ENCODE results near the gene PCBP3. TPM values are rescaled to one million over a fixed set of nuclear protein-coding genes. Genes with fewer than 3 reads are reported as not detected.

The PCBP3 gene
- total and polyA plus RNA-seq, 10 of the 15 experiments (the other 5 are each of a cell fraction or from before 2014, with no cell fraction given) = 0.09 to 1.3 (median 0.46) TPM; not detected in 3

DNA sequence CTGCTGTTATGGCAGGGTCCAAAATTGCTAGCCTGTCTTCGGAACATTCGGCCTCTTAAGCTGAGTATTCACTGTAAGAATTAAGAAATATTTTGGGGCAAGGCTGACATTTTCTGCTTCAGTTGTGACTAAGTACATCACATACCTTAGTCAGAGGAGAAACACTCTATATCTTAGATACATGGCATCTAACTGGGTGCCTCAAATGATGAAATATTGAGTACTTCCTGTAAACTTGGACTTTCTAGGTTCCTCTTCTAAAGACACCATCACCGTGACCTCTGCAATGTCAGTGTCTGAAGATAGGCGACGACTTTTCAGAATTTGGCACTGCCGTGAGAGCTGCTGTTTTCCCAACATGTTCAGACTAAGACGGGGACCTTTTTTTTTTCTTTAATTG lies 65.6 kb downstream of the PCBP3 start:
- no peaks in the 10 kb centered on the region; the same call in 1 of the 3 replicates for H3K9me3 ChIP-seq (replicated peaks; ENCODE audit: control insufficient read depth, insufficient read depth, low read length)
- TF ChIP-seq, protein P1, sequence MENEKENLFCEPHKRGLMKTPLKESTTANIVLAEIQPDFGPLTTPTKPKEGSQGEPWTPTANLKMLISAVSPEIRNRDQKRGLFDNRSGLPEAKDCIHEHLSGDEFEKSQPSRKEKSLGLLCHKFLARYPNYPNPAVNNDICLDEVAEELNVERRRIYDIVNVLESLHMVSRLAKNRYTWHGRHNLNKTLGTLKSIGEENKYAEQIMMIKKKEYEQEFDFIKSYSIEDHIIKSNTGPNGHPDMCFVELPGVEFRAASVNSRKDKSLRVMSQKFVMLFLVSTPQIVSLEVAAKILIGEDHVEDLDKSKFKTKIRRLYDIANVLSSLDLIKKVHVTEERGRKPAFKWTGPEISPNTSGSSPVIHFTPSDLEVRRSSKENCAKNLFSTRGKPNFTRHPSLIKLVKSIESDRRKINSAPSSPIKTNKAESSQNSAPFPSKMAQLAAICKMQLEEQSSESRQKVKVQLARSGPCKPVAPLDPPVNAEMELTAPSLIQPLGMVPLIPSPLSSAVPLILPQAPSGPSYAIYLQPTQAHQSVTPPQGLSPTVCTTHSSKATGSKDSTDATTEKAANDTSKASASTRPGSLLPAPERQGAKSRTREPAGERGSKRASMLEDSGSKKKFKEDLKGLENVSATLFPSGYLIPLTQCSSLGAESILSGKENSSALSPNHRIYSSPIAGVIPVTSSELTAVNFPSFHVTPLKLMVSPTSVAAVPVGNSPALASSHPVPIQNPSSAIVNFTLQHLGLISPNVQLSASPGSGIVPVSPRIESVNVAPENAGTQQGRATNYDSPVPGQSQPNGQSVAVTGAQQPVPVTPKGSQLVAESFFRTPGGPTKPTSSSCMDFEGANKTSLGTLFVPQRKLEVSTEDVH (IDR thresholded peaks at IDR 0.05; ENCODE audit: low read depth, partially characterized antibody) = no peak
- TF ChIP-seq HDGF (IDR thresholded peaks at IDR 0.05) (no peak), STAT3 (IDR thresholded peaks at IDR 0.05; ENCODE audit: low read depth, low read length) (no peak), PAX5 (IDR thresholded peaks at IDR 0.05; ENCODE audit: borderline replicate concordance, low read depth, low read length) (no peak), RFX5 (IDR thresholded peaks at IDR 0.05; ENCODE audit: low read depth, low read length) (no peak), GABPA (IDR thresholded peaks at IDR 0.05; ENCODE audit: low read depth) (no peak), NFYB (IDR thresholded peaks at IDR 0.05; ENCODE audit: insufficient read depth, low read depth, low read length) (no peak), NBN (IDR thresholded peaks at IDR 0.05) (no peak)
- TF ChIP-seq, protein P2, sequence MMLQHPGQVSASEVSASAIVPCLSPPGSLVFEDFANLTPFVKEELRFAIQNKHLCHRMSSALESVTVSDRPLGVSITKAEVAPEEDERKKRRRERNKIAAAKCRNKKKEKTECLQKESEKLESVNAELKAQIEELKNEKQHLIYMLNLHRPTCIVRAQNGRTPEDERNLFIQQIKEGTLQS (IDR thresholded peaks at IDR 0.05; ENCODE audit: borderline replicate concordance, extremely low read depth, low read depth, low read length) = no peak
- no peaks in the 10 kb centered on the region for H3K4me1 ChIP-seq (ENCODE audit: control insufficient read depth, insufficient read depth, low read length)
- H3K4me3 ChIP-seq = no peak overlapping the region
- no peaks in the 10 kb centered on the region for H4K20me1 ChIP-seq (ENCODE audit: control insufficient read depth, insufficient read depth)
- FAIRE-seq (no peak), ATAC-seq (no peak), DNase-seq (ENCODE audit: low read depth, low spot score) (no peak)
- H2AFZ ChIP-seq (ENCODE audit: control insufficient read depth, low read depth, low read length) = no peak overlapping the region
- no TSS peak for BruUV-seq (replicated peaks)
- intact Hi-C loops (cut with micrococcal nuclease; ENCODE audit: unreplicated experiment) = no loop called here
- 72% methylated on average over 7 of the region's 7 CpGs for WGBS (ENCODE audit: insufficient coverage, insufficient replicate concordance, low lambda C conversion rate, missing lambda C conversion rate)
- in situ Hi-C loops (cut with MboI) = no loop called here
- POLR2A ChIA-PET = no interaction called here
- no peaks in the 10 kb centered on the region for H3K27me3 ChIP-seq (replicated peaks in 1 of 2; ENCODE audit: control insufficient read depth in 2 of 2, insufficient read depth in 2 of 2, low read length in 1 of 2)
- SMC1A ChIA-PET (ENCODE audit: uncharacterized antibody, unreplicated experiment) = interaction anchor here (0.8 kb wide), 1 partner anchor 10 kb away, joined by 3 read pairs; no protein-coding TSS in a partner anchor
- H3K9ac ChIP-seq (ENCODE audit: control insufficient read depth, insufficient read depth, low read length) = no peak overlapping the region
- CTCF ChIA-PET = no interaction called here
- H3K36me3 ChIP-seq (ENCODE audit: control insufficient read depth in 2 of 2, insufficient read depth in 2 of 2, low read length in 1 of 2) = no peaks in the 10 kb centered on the region
- H3K79me2 ChIP-seq (ENCODE audit: control insufficient read depth, insufficient read depth, low read length) = no peaks in the 10 kb centered on the region
- RAD21 ChIA-PET (ENCODE audit: unreplicated experiment) = no interaction called here
- no peak overlapping the region for H3K27ac ChIP-seq (ENCODE audit: control insufficient read depth, insufficient read depth)
- no peak overlapping the region for H3K4me2 ChIP-seq (ENCODE audit: control insufficient read depth, insufficient read depth)

Data from GM12878 (cell line).